SK-N-SH (cell line): Measurements from ENCODE around the gene MYOM1. TPM values are rescaled to one million over a fixed set of nuclear protein-coding genes. Genes with fewer than 3 reads are reported as not detected.
"Not testable (repeated sequence)": the region's sequence is repeated elsewhere in the genome, so short reads cannot be mapped to it uniquely, and the experiment has no call there.

ENCODE experiments used
- CTCF ChIA-PET: fragments of 300-600, 350-600 bp; formaldehyde crosslinking; extraction: SDS; loops from one replicate; lab custom pipeline; 2021; lab: Yijun Ruan, JAX
- POLR2A ChIA-PET: fragments of 350-600 bp; sonication (Branson Sonifier 250); formaldehyde crosslinking; extraction: SDS; loops from one replicate; lab custom pipeline; 2020; ENCODE audit warnings: antibody characterized with exemption, inconsistent platforms; lab: Yijun Ruan, JAX
- DNase-seq: peaks from one replicate; pipeline ENCODE4 v3.0.0; 2012
- H2AFZ ChIP-seq: fragments of 200-600 bp; sonication (generic); 2 replicates; pipeline ENCODE4 v1.8.1; 2016; ENCODE audit warnings: antibody characterized with exemption, mild to moderate bottlenecking, low read depth
- H3F3A ChIP-seq: fragments of 200-600 bp; sonication (generic); replicated peaks from 2 replicates; pipeline ENCODE3; 2016; ENCODE audit warnings: antibody characterized with exemption, mild to moderate bottlenecking; ENCODE audit not compliant: insufficient read depth
- H3K27ac ChIP-seq, 2 experiments: fragments of 200-500 bp in 1 of 2; fragments of 200-600 bp in 1 of 2; sonication (Bioruptor generic) in 1 of 2; sonication (generic), shearing (Covaris generic) in 1 of 2; 2 replicates each; pipeline versions ENCODE4 v1.5.1 to v1.6.1; 2014 to 2016; ENCODE audit warnings: low read depth in 2 of 2, inconsistent platforms in 1 of 2, low read length in 1 of 2, mild to moderate bottlenecking in 1 of 2, mixed read lengths in 1 of 2
- H3K27me3 ChIP-seq: fragments of 200-600 bp; sonication (generic), shearing (Covaris generic); 2 replicates; pipeline ENCODE4 v1.6.1; 2016; ENCODE audit warnings: mixed run types; ENCODE audit not compliant: insufficient read depth
- H3K36me3 ChIP-seq, 2 experiments: fragments of 200-500 bp in 1 of 2; fragments of 200-600 bp in 1 of 2; sonication (Bioruptor generic) in 1 of 2; sonication (generic) in 1 of 2; replicated peaks in 1 of 2; 2 replicates each; pipeline versions ENCODE3 to v1.5.1; 2014 to 2016; ENCODE audit warnings: low read length in 1 of 2, mild to moderate bottlenecking in 1 of 2; ENCODE audit not compliant: insufficient read depth in 2 of 2, control insufficient read depth in 1 of 2
- H3K4me1 ChIP-seq, 2 experiments: fragments of 200-500 bp in 1 of 2; fragments of 200-600 bp in 1 of 2; sonication (Bioruptor generic) in 1 of 2; sonication (generic), shearing (Covaris generic) in 1 of 2; 2 replicates each; pipeline versions ENCODE4 v1.5.1 to v1.6.1; 2014 to 2016; ENCODE audit warnings: low read depth in 1 of 2, low read length in 1 of 2, mixed run types in 1 of 2; ENCODE audit not compliant: insufficient read depth in 2 of 2, control insufficient read depth in 1 of 2
- H3K4me2 ChIP-seq: fragments of 200-600 bp; sonication (generic), shearing (Covaris generic); 2 replicates; pipeline ENCODE4 v1.6.1; 2017; ENCODE audit warnings: mixed run types
- H3K4me3 ChIP-seq, 2 experiments: fragments of 200-500 bp in 1 of 2; fragments of 200-600 bp in 1 of 2; sonication (Bioruptor generic) in 1 of 2; sonication (generic), shearing (Covaris generic) in 1 of 2; 2 replicates each; pipeline versions ENCODE4 v1.5.1 to v1.8.1; 2014 to 2016; ENCODE audit warnings: low read depth in 2 of 2, inconsistent platforms in 1 of 2, low read length in 1 of 2, mild to moderate bottlenecking in 1 of 2, mixed read lengths in 1 of 2, moderate library complexity in 1 of 2
- H3K79me2 ChIP-seq: fragments of 200-600 bp; sonication (generic); 2 replicates; pipeline ENCODE4 v1.8.1; 2017; ENCODE audit warnings: mild to moderate bottlenecking; ENCODE audit not compliant: insufficient read depth
- H3K9ac ChIP-seq: fragments of 200-600 bp; sonication (generic); 2 replicates; pipeline ENCODE4 v1.6.1; 2017; ENCODE audit warnings: mixed run types
- H3K9me2 ChIP-seq: fragments of 200-600 bp; sonication (generic); 2 replicates; pipeline ENCODE4 v1.6.1; 2017; ENCODE audit warnings: mixed run types
- H3K9me3 ChIP-seq: fragments of 200-600 bp; sonication (generic); 2 replicates; pipeline ENCODE4 v1.6.1; 2017; ENCODE audit warnings: mixed run types, mild to moderate bottlenecking, moderate library complexity
- H4K20me1 ChIP-seq: fragments of 200-600 bp; sonication (generic); 2 replicates; pipeline ENCODE4 v1.6.1; 2017; ENCODE audit warnings: mild to moderate bottlenecking, mixed run types; ENCODE audit not compliant: insufficient read depth
- ELF1 ChIP-seq: IDR thresholded peaks from 2 replicates; pipeline ENCODE4 v1.4.0; 2012
- EP300 ChIP-seq, 2 experiments: IDR thresholded peaks; 2 replicates each; pipeline versions ENCODE4 v1.4.0 to v1.6.1; 2012; ENCODE audit warnings: borderline replicate concordance in 1 of 2, low read depth in 1 of 2, low read length in 1 of 2
- FOSL2 ChIP-seq: IDR thresholded peaks from 2 replicates; pipeline ENCODE4 v1.4.0; 2012; ENCODE audit warnings: low read depth, mild to moderate bottlenecking, moderate library complexity, borderline replicate concordance
- FOXJ3 ChIP-seq: sonication (generic); formaldehyde crosslinking; IDR thresholded peaks from 2 replicates; pipeline ENCODE4 v1.5.1; 2020; ENCODE audit warnings: mild to moderate bottlenecking, missing genetic modification reagents
- FOXM1 ChIP-seq: IDR thresholded peaks from 2 replicates; pipeline ENCODE4 v1.4.0; 2012; ENCODE audit warnings: low read depth, mild to moderate bottlenecking
- GABPA ChIP-seq: IDR thresholded peaks from 2 replicates; pipeline ENCODE4 v1.4.0; 2012; ENCODE audit warnings: low read depth, mild to moderate bottlenecking
- MEF2A ChIP-seq: IDR thresholded peaks from 2 replicates; pipeline ENCODE4 v1.4.0; 2012; ENCODE audit warnings: low read depth, borderline replicate concordance
- NFIC ChIP-seq: IDR thresholded peaks from 2 replicates; pipeline ENCODE4 v1.4.0; 2012; ENCODE audit warnings: borderline replicate concordance
- SMC3 ChIP-seq: IDR thresholded peaks from 2 replicates; pipeline ENCODE4 v1.6.1; 2012; ENCODE audit warnings: low read depth, low read length, improper control_type of control experiment
- YY1 ChIP-seq: IDR thresholded peaks from 2 replicates; pipeline ENCODE4 v1.4.0; 2012; ENCODE audit warnings: low read depth, mild to moderate bottlenecking
- WGBS: methylation state at CpG from one replicate; pipeline ENCODE4 v1.1.6; 2017; ENCODE audit warnings: low lambda C conversion rate; 5-methylcytosine and 5-hydroxymethylcytosine counted together
- polyA plus RNA-seq, 3 experiments: library from polyadenylated mRNA; depleted of rRNA; stranded (reverse); fragments of >200 nt; gene quantifications; 2 replicates each; pipeline ENCODE4 v1.2.3, GENCODE V29; 2012
- TF ChIP-seq, protein P1 (sequence below): IDR thresholded peaks from 2 replicates; pipeline ENCODE4 v1.6.1; 2012; ENCODE audit warnings: mild to moderate bottlenecking, low read depth, low read length, moderate library complexity
- TF ChIP-seq, protein P2 (sequence below): IDR thresholded peaks from 2 replicates; pipeline ENCODE4 v1.4.0; 2012; ENCODE audit warnings: low read depth, borderline replicate concordance
- TF ChIP-seq, protein P3 (sequence below): IDR thresholded peaks from 2 replicates; pipeline ENCODE4 v1.4.0; 2012; ENCODE audit warnings: low read depth, borderline replicate concordance
- TF ChIP-seq, protein P4 (sequence below): fragments of 150-350 bp; IDR thresholded peaks from 2 replicates; pipeline ENCODE4 v1.6.1; 2017; ENCODE audit warnings: antibody characterized with exemption, low read length, low read depth, borderline replicate concordance

MYOM1 gene
- polyA plus RNA-seq, 1 of the 3 experiments (the other 2 are of a cell fraction) = 0.07 TPM

DNA sequence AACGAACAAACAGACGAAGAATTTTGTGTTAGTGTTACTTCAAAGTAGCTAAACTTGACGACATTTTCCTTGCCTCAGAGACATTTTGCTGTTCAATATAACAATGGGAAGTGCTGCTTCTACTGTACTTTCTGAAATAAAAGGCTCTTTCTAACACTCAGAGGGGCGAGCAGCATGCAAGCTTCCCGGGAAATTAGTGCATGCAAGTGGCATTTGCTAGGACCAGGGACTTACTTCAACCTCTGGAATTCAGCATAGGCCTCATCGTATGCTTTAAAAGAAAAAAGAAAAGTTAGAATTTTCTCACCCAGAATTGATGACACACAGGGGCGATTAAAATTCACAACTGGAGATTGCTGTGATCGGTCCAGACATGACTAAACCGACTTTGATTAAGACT is 144.3 kb downstream of the MYOM1 start:
- Histone ChIP-seq H3K4me1 (no peaks in the 10 kb centered on the region; a peak in 1 of 4 replicates), H3K9me3 (no peaks in the 10 kb centered on the region), H2AFZ (no peak overlapping the region), H3K4me3 (no peak overlapping the region), H3K27me3 (no peaks in the 10 kb centered on the region), H3K9me2 (no peaks in the 10 kb centered on the region), H3K4me2 (no peak overlapping the region), H3K27ac (peak overlapping the region in 1 of 2 experiments; percentile 24; a peak in 1 of 4 replicates), H3K9ac (no peak overlapping the region), H3F3A (no peaks in the 10 kb centered on the region), H4K20me1 (no peaks in the 10 kb centered on the region), H3K36me3 (no peaks in the 10 kb centered on the region), H3K79me2 (no peaks in the 10 kb centered on the region)
- DNase-seq = no peak
- ChIA-PET CTCF (interaction anchor here (0.8 to 9.3 kb wide), 5 partner anchors 13 to 149 kb away, joined by 3 to 70 read pairs (median 3); no protein-coding TSS in a partner anchor), POLR2A (no interaction called here)
- no peak for TF ChIP-seq FOXJ3 (CRISPR knock-in tag)
- TF ChIP-seq SMC3 = no peak
- WGBS = 70% methylated on average over 9 of the region's 9 CpGs

DNA sequence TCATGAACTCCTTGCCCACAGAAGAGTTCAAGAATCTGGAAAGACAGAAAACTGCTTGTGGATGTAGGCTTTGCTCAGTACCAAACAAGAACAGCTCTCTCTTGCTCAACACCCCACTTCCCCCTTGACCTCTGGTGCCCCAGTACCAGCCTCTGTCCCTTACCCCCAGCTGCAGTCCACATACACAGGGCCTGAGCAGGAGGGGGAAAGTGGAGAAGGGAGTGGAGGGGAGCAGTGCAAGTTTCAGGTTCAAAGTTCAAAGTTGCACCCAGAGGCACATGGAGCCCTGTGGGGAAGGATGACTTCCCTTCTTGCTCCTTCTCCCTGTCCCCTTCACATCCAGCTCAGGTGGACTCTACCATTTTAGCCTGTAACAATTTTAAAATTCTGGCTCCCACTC is 145.7 kb downstream of the MYOM1 start:
- TF ChIP-seq, protein P1, sequence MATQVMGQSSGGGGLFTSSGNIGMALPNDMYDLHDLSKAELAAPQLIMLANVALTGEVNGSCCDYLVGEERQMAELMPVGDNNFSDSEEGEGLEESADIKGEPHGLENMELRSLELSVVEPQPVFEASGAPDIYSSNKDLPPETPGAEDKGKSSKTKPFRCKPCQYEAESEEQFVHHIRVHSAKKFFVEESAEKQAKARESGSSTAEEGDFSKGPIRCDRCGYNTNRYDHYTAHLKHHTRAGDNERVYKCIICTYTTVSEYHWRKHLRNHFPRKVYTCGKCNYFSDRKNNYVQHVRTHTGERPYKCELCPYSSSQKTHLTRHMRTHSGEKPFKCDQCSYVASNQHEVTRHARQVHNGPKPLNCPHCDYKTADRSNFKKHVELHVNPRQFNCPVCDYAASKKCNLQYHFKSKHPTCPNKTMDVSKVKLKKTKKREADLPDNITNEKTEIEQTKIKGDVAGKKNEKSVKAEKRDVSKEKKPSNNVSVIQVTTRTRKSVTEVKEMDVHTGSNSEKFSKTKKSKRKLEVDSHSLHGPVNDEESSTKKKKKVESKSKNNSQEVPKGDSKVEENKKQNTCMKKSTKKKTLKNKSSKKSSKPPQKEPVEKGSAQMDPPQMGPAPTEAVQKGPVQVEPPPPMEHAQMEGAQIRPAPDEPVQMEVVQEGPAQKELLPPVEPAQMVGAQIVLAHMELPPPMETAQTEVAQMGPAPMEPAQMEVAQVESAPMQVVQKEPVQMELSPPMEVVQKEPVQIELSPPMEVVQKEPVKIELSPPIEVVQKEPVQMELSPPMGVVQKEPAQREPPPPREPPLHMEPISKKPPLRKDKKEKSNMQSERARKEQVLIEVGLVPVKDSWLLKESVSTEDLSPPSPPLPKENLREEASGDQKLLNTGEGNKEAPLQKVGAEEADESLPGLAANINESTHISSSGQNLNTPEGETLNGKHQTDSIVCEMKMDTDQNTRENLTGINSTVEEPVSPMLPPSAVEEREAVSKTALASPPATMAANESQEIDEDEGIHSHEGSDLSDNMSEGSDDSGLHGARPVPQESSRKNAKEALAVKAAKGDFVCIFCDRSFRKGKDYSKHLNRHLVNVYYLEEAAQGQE = no peak
- TF ChIP-seq FOSL2 (no peak), EP300 (IDR thresholded peaks at IDR 0.05; ENCODE audit: borderline replicate concordance in 1 of 2, low read depth in 1 of 2, low read length in 1 of 2) (no peak), FOXM1 (no peak), NFIC (no peak), MEF2A (no peak), GABPA (no peak), YY1 (no peak), ELF1 (no peak)
- TF ChIP-seq, protein P2, sequence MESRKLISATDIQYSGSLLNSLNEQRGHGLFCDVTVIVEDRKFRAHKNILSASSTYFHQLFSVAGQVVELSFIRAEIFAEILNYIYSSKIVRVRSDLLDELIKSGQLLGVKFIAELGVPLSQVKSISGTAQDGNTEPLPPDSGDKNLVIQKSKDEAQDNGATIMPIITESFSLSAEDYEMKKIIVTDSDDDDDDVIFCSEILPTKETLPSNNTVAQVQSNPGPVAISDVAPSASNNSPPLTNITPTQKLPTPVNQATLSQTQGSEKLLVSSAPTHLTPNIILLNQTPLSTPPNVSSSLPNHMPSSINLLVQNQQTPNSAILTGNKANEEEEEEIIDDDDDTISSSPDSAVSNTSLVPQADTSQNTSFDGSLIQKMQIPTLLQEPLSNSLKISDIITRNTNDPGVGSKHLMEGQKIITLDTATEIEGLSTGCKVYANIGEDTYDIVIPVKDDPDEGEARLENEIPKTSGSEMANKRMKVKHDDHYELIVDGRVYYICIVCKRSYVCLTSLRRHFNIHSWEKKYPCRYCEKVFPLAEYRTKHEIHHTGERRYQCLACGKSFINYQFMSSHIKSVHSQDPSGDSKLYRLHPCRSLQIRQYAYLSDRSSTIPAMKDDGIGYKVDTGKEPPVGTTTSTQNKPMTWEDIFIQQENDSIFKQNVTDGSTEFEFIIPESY = no peak
- TF ChIP-seq, protein P3, sequence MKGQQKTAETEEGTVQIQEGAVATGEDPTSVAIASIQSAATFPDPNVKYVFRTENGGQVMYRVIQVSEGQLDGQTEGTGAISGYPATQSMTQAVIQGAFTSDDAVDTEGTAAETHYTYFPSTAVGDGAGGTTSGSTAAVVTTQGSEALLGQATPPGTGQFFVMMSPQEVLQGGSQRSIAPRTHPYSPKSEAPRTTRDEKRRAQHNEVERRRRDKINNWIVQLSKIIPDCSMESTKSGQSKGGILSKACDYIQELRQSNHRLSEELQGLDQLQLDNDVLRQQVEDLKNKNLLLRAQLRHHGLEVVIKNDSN = no peak
- TF ChIP-seq, protein P4, sequence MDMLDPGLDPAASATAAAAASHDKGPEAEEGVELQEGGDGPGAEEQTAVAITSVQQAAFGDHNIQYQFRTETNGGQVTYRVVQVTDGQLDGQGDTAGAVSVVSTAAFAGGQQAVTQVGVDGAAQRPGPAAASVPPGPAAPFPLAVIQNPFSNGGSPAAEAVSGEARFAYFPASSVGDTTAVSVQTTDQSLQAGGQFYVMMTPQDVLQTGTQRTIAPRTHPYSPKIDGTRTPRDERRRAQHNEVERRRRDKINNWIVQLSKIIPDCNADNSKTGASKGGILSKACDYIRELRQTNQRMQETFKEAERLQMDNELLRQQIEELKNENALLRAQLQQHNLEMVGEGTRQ = no peak
- TF ChIP-seq, all 33 proteins: peak for 0
- Histone ChIP-seq H3F3A (no peaks in the 10 kb centered on the region), H3K36me3 (no peaks in the 10 kb centered on the region), H4K20me1 (no peaks in the 10 kb centered on the region), H3K9me3 (no peaks in the 10 kb centered on the region), H2AFZ (no peak overlapping the region), H3K4me2 (no peak overlapping the region), H3K27ac (no peak overlapping the region), H3K79me2 (no peaks in the 10 kb centered on the region), H3K9me2 (no peaks in the 10 kb centered on the region), H3K9ac (no peak overlapping the region), H3K4me1 (no peaks in the 10 kb centered on the region; a peak in 1 of 4 replicates), H3K4me3 (no peak overlapping the region), H3K27me3 (no peaks in the 10 kb centered on the region)
- no peak for DNase-seq
- ChIA-PET CTCF (interaction anchor here (1.0 to 9.3 kb wide), 4 partner anchors 11 to 172 kb away, joined by 3 to 70 read pairs (median 3); no protein-coding TSS in a partner anchor), POLR2A (no interaction called here)

DNA sequence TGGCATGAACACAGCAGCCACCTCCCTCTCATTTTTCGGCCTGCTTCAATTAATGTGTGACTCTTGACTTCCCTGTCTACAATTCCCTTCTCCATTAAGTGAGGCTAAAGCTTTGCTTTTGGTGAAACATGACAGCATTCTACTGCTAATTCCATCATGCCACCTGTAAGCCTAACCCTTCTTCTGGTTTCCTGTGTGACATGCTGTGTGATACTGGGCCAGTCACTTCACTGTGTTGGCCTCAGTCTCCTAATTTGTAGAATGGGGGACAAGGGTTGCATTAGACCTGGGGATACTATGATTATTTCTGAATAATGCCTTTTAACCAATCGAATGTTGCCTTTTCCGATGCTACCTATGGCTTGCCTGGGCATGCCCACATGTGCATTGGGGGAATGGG is 146.4 kb downstream of the MYOM1 start:
- H3K36me3 ChIP-seq, DNase-seq, H3K79me2 ChIP-seq, H3K27me3 ChIP-seq, POLR2A ChIA-PET, H3K9ac ChIP-seq, H3F3A ChIP-seq, H2AFZ ChIP-seq, H3K9me3 ChIP-seq, H4K20me1 ChIP-seq, H3K4me1 ChIP-seq, H3K4me2 ChIP-seq, H3K27ac ChIP-seq, H3K9me2 ChIP-seq, H3K4me3 ChIP-seq: not testable (repeated sequence)
- 95% methylated on average over 3 of the region's 3 CpGs for WGBS
- CTCF ChIA-PET = interaction anchor here (1.3 to 9.3 kb wide), 2 partner anchors 11 to 173 kb away, joined by 3 to 70 read pairs; no protein-coding TSS in a partner anchor
